SK-N-MC (cell line): ENCODE measurements around the gene NNT.

Experiments used
- DNase-seq: peaks from one replicate; pipeline ENCODE4 v3.0.0-alpha.2; 2011; ENCODE audit warnings: low read depth, low spot score
- H3K27ac ChIP-seq: fragments of 200-600 bp; sonication (generic); 2 replicates; pipeline ENCODE4 v1.5.1; 2016; ENCODE audit warnings: mixed run types
- H3K36me3 ChIP-seq: fragments of 200-600 bp; sonication (generic); 2 replicates; pipeline ENCODE4 v1.6.1; 2017; ENCODE audit warnings: antibody characterized with exemption, low read length, mixed read lengths; ENCODE audit not compliant: insufficient read depth
- H3K4me3 ChIP-seq: fragments of 200-600 bp; sonication (generic); 2 replicates; pipeline ENCODE4 v1.5.1; 2016
- H3K9ac ChIP-seq: fragments of 200-600 bp; sonication (generic); 2 replicates; pipeline ENCODE4 v1.8.0; 2017; ENCODE audit warnings: mixed run types, mixed read lengths; ENCODE audit not compliant: insufficient read length
- H3K9me3 ChIP-seq: fragments of 200-600 bp; sonication (generic); 2 replicates; pipeline ENCODE4 v1.6.1; 2017; ENCODE audit warnings: low read depth, mild to moderate bottlenecking, antibody characterized with exemption, low read length, moderate library complexity, mixed read lengths
- EZH2 ChIP-seq: fragments of 200-600 bp; sonication (generic); IDR thresholded peaks from one replicate; pipeline ENCODE4 v1.6.1; 2017; ENCODE audit warnings: antibody characterized with exemption
- FOXP2 ChIP-seq: optimal IDR thresholded peaks from 2 replicates; pipeline ENCODE3; 2011; ENCODE audit warnings: mild to moderate bottlenecking, moderate library complexity; ENCODE audit not compliant: insufficient read depth; ENCODE audit errors: extremely low read length, control extremely low read depth
- POLR2AphosphoS5 ChIP-seq: IDR thresholded peaks from 2 replicates; pipeline ENCODE4 v1.6.1; 2012; ENCODE audit warnings: mild to moderate bottlenecking, low read depth, low read length, borderline replicate concordance

The NNT gene

DNA sequence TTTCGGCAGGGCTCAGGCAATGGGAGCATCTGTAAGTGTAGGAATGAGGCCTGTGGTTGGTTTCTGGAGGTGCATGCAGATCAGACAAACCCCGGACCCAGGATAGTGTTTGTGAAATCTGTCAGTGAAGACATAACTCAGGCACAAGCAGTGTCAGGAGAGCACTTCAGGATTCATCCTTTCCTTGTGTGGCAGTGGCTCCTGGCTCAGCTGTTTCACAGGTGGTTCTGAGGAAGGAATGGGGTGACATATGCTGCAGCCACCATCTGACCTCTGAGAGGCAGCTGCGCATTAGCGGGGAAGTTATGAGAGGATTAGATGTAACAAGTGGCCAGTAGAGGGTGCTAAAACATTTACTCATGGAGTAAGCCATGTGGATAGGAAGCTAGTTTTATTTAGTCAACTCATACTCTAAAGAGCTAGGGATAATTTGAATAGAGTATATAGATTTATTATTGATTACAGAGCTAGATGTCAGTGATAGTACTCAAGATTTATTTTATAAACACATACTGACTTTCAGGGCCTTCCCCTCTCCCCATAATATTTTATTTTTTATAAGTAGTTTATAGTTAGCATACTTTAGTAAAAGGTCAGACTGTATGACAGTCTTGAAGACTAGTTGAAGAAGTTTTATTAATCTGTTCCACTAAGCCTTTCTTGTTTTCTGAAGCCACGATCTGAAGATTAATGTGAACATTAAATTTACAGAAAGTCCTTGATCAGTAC is 28.4 kb downstream of the NNT start:
- peak; percentile 63 for DNase-seq
- TF ChIP-seq FOXP2 (no peak), EZH2 (no peak), POLR2AphosphoS5 (no peak)
- Histone ChIP-seq H3K9ac (no peak overlapping the region), H3K4me3 (no peak overlapping the region), H3K9me3 (no peaks in the 10 kb centered on the region), H3K36me3 (peaks cover 39% of the 10 kb centered on the region), H3K27ac (no peak overlapping the region)

- TF ChIP-seq POLR2AphosphoS5 (no peak), FOXP2 (no peak), EZH2 (no peak)
- Histone ChIP-seq H3K4me3 (no peak overlapping the region), H3K9me3 (no peaks in the 10 kb centered on the region), H3K36me3 (peaks cover 37% of the 10 kb centered on the region), H3K9ac (no peak overlapping the region), H3K27ac (no peak overlapping the region)
- DNase-seq = no peak
Observed at GRCh38 chr5:43634621-43635020, 31.6 kb downstream of the NNT start.

DNA sequence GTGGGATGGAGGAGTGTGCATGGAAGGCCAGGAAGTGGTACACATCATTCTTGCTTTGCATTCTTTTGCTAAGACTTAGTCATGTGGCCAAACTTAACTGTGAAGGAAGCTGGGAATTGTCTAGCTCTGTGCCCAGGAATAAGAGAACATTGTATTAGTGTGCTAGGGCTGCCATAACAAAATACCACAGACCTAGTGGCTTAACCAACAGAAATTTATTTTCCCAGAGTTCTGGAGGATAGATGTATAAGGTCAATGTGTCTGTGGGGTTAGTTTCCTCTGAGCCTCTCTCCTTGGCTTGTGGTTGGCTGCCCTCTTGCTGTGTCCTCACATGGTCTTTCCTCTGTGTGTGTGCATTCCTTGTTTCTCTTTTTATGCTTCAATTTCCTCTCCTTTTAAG is 32.4 kb downstream of the NNT start:
- no peaks in the 10 kb centered on the region for H3K9me3 ChIP-seq
- TF ChIP-seq FOXP2 (no peak), POLR2AphosphoS5 (no peak), EZH2 (no peak)
- peaks cover 37% of the 10 kb centered on the region for H3K36me3 ChIP-seq
- H3K9ac ChIP-seq = no peak overlapping the region
- H3K27ac ChIP-seq = no peak overlapping the region
- no peak overlapping the region for H3K4me3 ChIP-seq
- DNase-seq = no peak

GRCh38 chr5:43636076-43636475 is 33.1 kb downstream of the NNT start:
- Histone ChIP-seq H3K4me3 (no peak overlapping the region), H3K36me3 (peaks cover 37% of the 10 kb centered on the region), H3K27ac (no peak overlapping the region), H3K9me3 (no peaks in the 10 kb centered on the region), H3K9ac (no peak overlapping the region)
- TF ChIP-seq EZH2 (no peak), FOXP2 (no peak), POLR2AphosphoS5 (no peak)
- DNase-seq = no peak

- no peak overlapping the region for H3K4me3 ChIP-seq
- peaks cover 34% of the 10 kb centered on the region for H3K36me3 ChIP-seq
- DNase-seq = no peak
- TF ChIP-seq FOXP2 = no peak
- TF ChIP-seq POLR2AphosphoS5 = no peak
- no peak for TF ChIP-seq EZH2
- no peak overlapping the region for H3K27ac ChIP-seq
- H3K9ac ChIP-seq = no peak overlapping the region
- no peaks in the 10 kb centered on the region for H3K9me3 ChIP-seq
Observed at GRCh38 chr5:43637416-43637815, 34.4 kb downstream of the NNT start.

GRCh38 chr5:43638107-43638506 is 35.1 kb downstream of the NNT start:
- Histone ChIP-seq H3K9ac (no peak overlapping the region), H3K9me3 (no peaks in the 10 kb centered on the region), H3K27ac (no peak overlapping the region), H3K36me3 (peaks cover 33% of the 10 kb centered on the region), H3K4me3 (no peak overlapping the region)
- no peak for DNase-seq
- no peak for TF ChIP-seq EZH2
- TF ChIP-seq FOXP2 = no peak
- no peak for TF ChIP-seq POLR2AphosphoS5

DNA sequence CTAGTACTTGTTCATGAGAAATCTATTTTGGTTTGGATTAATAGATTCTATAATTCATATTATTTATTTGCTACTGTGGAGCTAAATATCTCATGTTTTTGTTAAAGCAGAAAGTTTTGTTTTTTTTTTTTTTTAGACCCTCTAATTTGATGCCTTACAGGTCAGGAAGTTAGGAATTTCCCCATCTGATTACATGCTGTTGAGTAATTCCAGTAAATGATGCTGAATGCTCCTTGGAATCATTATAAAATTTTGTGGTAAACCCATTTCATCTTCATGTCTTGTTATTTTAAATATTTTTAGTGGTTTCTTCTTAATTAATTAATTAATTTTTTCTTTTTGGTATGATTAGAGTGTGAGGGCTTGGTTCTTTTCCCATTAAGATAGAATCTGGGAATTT is 35.6 kb downstream of the NNT start:
- H3K9me3 ChIP-seq = no peaks in the 10 kb centered on the region
- no peak overlapping the region for H3K4me3 ChIP-seq
- peaks cover 28% of the 10 kb centered on the region for H3K36me3 ChIP-seq
- peak; percentile 39 for DNase-seq
- no peak for TF ChIP-seq POLR2AphosphoS5
- no peak for TF ChIP-seq FOXP2
- TF ChIP-seq EZH2 = no peak
- no peak overlapping the region for H3K27ac ChIP-seq
- H3K9ac ChIP-seq = no peak overlapping the region

- no peak for DNase-seq
- peaks cover 22% of the 10 kb centered on the region for H3K36me3 ChIP-seq
- no peak overlapping the region for H3K9ac ChIP-seq
- no peaks in the 10 kb centered on the region for H3K9me3 ChIP-seq
- no peak overlapping the region for H3K27ac ChIP-seq
- no peak overlapping the region for H3K4me3 ChIP-seq
- TF ChIP-seq POLR2AphosphoS5 (no peak), FOXP2 (no peak), EZH2 (no peak)
Observed at GRCh38 chr5:43639566-43639965, 36.6 kb downstream of the NNT start.

DNA sequence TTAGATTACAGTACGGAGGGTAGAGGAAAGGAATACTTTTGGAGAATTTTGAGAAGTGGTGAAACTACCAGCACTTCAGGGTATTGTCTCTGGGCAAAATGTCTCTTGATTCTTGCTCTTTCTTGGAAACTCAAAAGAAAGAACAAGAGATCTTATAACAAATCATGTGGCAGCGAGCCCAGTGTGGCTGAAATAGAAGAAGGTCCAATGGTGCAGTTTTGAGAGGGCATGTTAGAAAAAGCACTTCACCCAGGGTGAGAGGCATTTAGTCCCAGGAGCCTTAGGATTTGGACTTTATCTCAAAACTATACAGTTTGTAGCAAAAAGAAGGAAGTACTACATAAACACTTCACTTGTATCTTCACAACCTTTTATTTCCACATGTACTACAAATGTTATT is 39.4 kb downstream of the NNT start:
- Histone ChIP-seq H3K4me3 (no peak overlapping the region), H3K9me3 (no peaks in the 10 kb centered on the region), H3K9ac (no peak overlapping the region), H3K27ac (no peak overlapping the region), H3K36me3 (peaks cover 12% of the 10 kb centered on the region; the same call in 1 of the 2 replicates)
- TF ChIP-seq EZH2 (no peak), FOXP2 (no peak), POLR2AphosphoS5 (no peak)
- DNase-seq = no peak
